PC-9 (cell line): ENCODE data around the gene GPD1L. TPM values are rescaled to one million over a fixed set of nuclear protein-coding genes. Genes with fewer than 3 reads are reported as not detected.

Experiments used
- BruUV-seq: library from RNA; stranded (reverse); fragments of 400-500 nt; replicated peaks from 2 replicates; lab custom pipeline; 2021; lab: Mats Ljungman, UMichigan
- CTCF ChIA-PET: fragments of 300-600 bp; sonication (Branson Sonifier 250); formaldehyde crosslinking; loops from one replicate; lab custom pipeline; 2022; ENCODE audit warnings: antibody characterized with exemption; lab: Charles Lee
- POLR2A ChIA-PET: fragments of 300-600 bp; sonication (Branson Sonifier 250); formaldehyde crosslinking; loops from one replicate; lab custom pipeline; 2022; ENCODE audit warnings: antibody characterized with exemption; ENCODE audit not compliant: unreplicated experiment; lab: Charles Lee
- DNase-seq, 2 experiments: peaks; one replicate each; pipeline versions ENCODE4 v3.0.0 to v3.0.0-alpha.2; 2015 to 2022; ENCODE audit warnings: mixed read lengths in 1 of 2
- H2AFZ ChIP-seq: fragments of 200-600 bp; sonication (generic); 2 replicates; pipeline ENCODE4 v1.8.1; 2017; ENCODE audit warnings: antibody characterized with exemption
- H3F3A ChIP-seq: fragments of 200-600 bp; sonication (generic); 2 replicates; pipeline ENCODE4 v1.8.1; 2017; ENCODE audit warnings: antibody characterized with exemption, mild to moderate bottlenecking, low read depth; ENCODE audit not compliant: insufficient read depth
- H3K27ac ChIP-seq: fragments of 200-600 bp; sonication (generic); 2 replicates; pipeline ENCODE4 v1.6.1; 2016; ENCODE audit warnings: mixed run types
- H3K27me3 ChIP-seq: fragments of 200-600 bp; sonication (generic); 2 replicates; pipeline ENCODE4 v1.6.1; 2016; ENCODE audit warnings: low read depth, mixed run types; ENCODE audit not compliant: insufficient read depth
- H3K36me3 ChIP-seq: fragments of 200-600 bp; sonication (generic); 2 replicates; pipeline ENCODE4 v1.6.1; 2016; ENCODE audit warnings: low read depth, mixed run types
- H3K4me1 ChIP-seq: fragments of 200-600 bp; sonication (generic); replicated peaks from 2 replicates; pipeline ENCODE4 v1.6.1; 2016; ENCODE audit warnings: mixed run types; ENCODE audit not compliant: insufficient read depth
- H3K4me2 ChIP-seq: fragments of 200-600 bp; sonication (generic); 2 replicates; pipeline ENCODE4 v1.6.1; 2017; ENCODE audit warnings: mixed run types
- H3K4me3 ChIP-seq: fragments of 200-600 bp; sonication (generic); 2 replicates; pipeline ENCODE4 v1.6.1; 2016; ENCODE audit warnings: mixed run types
- H3K79me2 ChIP-seq: fragments of 200-600 bp; sonication (generic); 2 replicates; pipeline ENCODE4 v1.6.1; 2017; ENCODE audit warnings: low read depth, mixed run types
- H3K9me2 ChIP-seq: fragments of 200-600 bp; sonication (generic); 2 replicates; pipeline ENCODE4 v1.8.1; 2017; ENCODE audit warnings: mild to moderate bottlenecking; ENCODE audit not compliant: insufficient read depth
- H3K9me3 ChIP-seq: fragments of 200-600 bp; sonication (generic); 2 replicates; pipeline ENCODE4 v1.8.1; 2016; ENCODE audit warnings: low read depth; ENCODE audit not compliant: insufficient read depth
- H4K20me1 ChIP-seq: fragments of 200-600 bp; sonication (generic); 2 replicates; pipeline ENCODE4 v1.8.1; 2017; ENCODE audit not compliant: insufficient read depth
- CTCF ChIP-seq: fragments of 200-600 bp; sonication (generic); conservative IDR thresholded peaks from 2 replicates; pipeline ENCODE4 v1.6.1; 2017; ENCODE audit warnings: mixed run types, antibody characterized with exemption, mild to moderate bottlenecking, moderate library complexity
- EZH2 ChIP-seq: fragments of 200-600 bp; sonication (generic); IDR thresholded peaks from 2 replicates; pipeline ENCODE4 v1.8.0; 2017; ENCODE audit warnings: antibody characterized with exemption, low read depth
- intact Hi-C: fragments of 100-400 bp; cut with micrococcal nuclease; formaldehyde crosslinking; loops from one replicate; pipeline ENCODE4 v1.10.0; 2022; ENCODE audit not compliant: unreplicated experiment
- total RNA-seq: library from RNA; stranded (reverse); gene quantifications from 2 replicates; pipeline ENCODE4 v1.2.3, GENCODE V29; 2021

Gene GPD1L
- total RNA-seq, 1 experiment from 2014 or later, result 10.3 TPM

DNA sequence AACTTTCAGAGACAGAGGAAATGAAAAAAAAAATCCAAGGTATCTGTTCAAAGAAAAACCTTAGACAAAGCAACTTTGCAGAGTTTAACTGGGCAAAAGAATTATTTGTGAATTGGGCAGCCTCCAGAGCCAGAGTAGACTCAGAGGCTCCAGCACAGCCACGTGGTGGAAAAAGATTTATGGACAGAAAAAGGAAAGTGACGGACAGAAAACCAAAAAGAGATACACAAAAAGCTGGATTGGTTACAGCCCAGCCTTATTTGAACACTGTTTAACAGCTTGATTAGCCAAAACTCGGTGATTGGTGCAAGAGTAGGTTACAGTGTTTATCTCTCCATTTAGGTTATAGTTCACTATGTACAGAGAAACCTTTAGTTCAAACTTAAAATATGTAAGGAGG is 23.7 kb upstream of the GPD1L start:
- H3K4me2 ChIP-seq, result no peak overlapping the region
- H3F3A ChIP-seq, result no peaks in the 10 kb centered on the region
- TF ChIP-seq EZH2 (no peak), CTCF (no peak)
- intact Hi-C loops, result no loop called here
- no peak for DNase-seq
- no peak overlapping the region for H3K4me3 ChIP-seq
- ChIA-PET CTCF (interaction anchor here (0.6 kb wide), 1 partner anchor 1139 kb away, joined by 3 read pairs; no protein-coding TSS in a partner anchor), POLR2A (no interaction called here)
- H3K79me2 ChIP-seq, result no peaks in the 10 kb centered on the region
- H3K36me3 ChIP-seq, result no peaks in the 10 kb centered on the region
- BruUV-seq, result no TSS peak
- H4K20me1 ChIP-seq, result no peaks in the 10 kb centered on the region
- no peaks in the 10 kb centered on the region for H3K9me2 ChIP-seq
- H3K4me1 ChIP-seq, result peaks cover 9% of the 10 kb centered on the region; the same call in 1 of the 2 replicates
- no peaks in the 10 kb centered on the region for H3K27me3 ChIP-seq
- no peak overlapping the region for H3K27ac ChIP-seq
- H3K9me3 ChIP-seq, result no peaks in the 10 kb centered on the region
- no peak overlapping the region for H2AFZ ChIP-seq

DNA sequence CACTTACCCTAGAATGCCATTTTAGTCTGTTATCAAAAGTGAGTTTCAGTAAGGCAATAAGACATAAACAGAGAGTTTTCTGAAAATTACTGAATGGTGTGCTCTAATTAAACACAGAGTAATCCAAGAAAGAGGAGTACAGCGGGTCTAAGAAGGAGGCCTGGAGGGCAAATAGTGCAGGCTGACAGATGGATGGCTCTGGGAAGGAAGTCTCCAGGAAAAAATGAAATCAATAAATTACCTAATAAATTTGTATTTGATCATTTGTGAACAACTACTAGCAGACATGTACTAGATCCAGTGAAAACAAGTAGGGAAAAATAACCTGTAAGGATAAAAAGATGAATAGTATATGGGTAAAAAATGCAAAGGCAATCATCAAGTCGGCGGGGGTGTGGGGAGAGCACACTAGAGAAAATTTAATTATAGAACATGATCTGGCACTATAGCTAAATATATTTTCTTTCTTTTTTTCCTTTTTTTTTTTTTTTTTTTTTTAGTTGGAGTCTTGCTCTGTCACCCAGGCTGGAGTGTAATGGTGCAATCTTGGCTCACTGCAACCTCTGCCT is 22.6 kb upstream of the GPD1L start:
- no peaks in the 10 kb centered on the region for H3K27me3 ChIP-seq
- ChIA-PET CTCF (no interaction called here), POLR2A (no interaction called here)
- H3K9me2 ChIP-seq, result no peaks in the 10 kb centered on the region
- no peak overlapping the region for H2AFZ ChIP-seq
- BruUV-seq, result no TSS peak
- H3K36me3 ChIP-seq, result no peaks in the 10 kb centered on the region
- DNase-seq, result no peak
- no peak overlapping the region for H3K4me2 ChIP-seq
- intact Hi-C loops, result no loop called here
- no peaks in the 10 kb centered on the region for H3K9me3 ChIP-seq
- no peaks in the 10 kb centered on the region for H4K20me1 ChIP-seq
- no peak overlapping the region for H3K4me3 ChIP-seq
- no peak overlapping the region for H3K27ac ChIP-seq
- TF ChIP-seq EZH2 (no peak), CTCF (no peak)
- H3F3A ChIP-seq, result no peaks in the 10 kb centered on the region
- H3K79me2 ChIP-seq, result no peaks in the 10 kb centered on the region
- H3K4me1 ChIP-seq, result peaks cover 9% of the 10 kb centered on the region; the same call in 1 of the 2 replicates

GRCh38 chr3:32084870-32085269 is 21.6 kb upstream of the GPD1L start:
- H3K79me2 ChIP-seq, result no peaks in the 10 kb centered on the region
- intact Hi-C loops, result no loop called here
- no peaks in the 10 kb centered on the region for H3K9me3 ChIP-seq
- H3F3A ChIP-seq, result no peaks in the 10 kb centered on the region
- TF ChIP-seq EZH2, result no peak
- no peak for TF ChIP-seq CTCF
- ChIA-PET POLR2A (no interaction called here), CTCF (no interaction called here)
- H3K27me3 ChIP-seq, result no peaks in the 10 kb centered on the region
- no peak overlapping the region for H3K27ac ChIP-seq
- no peak overlapping the region for H3K4me2 ChIP-seq
- H3K9me2 ChIP-seq, result no peaks in the 10 kb centered on the region
- no peak overlapping the region for H3K4me3 ChIP-seq
- no peak overlapping the region for H2AFZ ChIP-seq
- no peaks in the 10 kb centered on the region for H4K20me1 ChIP-seq
- peaks cover 9% of the 10 kb centered on the region; the same call in 1 of the 2 replicates for H3K4me1 ChIP-seq
- BruUV-seq, result no TSS peak
- H3K36me3 ChIP-seq, result no peaks in the 10 kb centered on the region
- DNase-seq, result no peak
